ENCODE results near the gene CNOT3.
"Not testable (repeated sequence)": the region's sequence is repeated elsewhere in the genome, so short reads cannot be mapped to it uniquely, and the experiment has no call there.

The CNOT3 gene

GRCh38 chr19:54171736-54172431 is 34.3 kb downstream of the CNOT3 start:
- DNase-seq (ENCODE audit: low spot score) = not testable (repeated sequence)

GRCh38 chr19:54172471-54173358 is 35.2 kb downstream of the CNOT3 start, which contains the start of gene TMC4:
TMC4 (minus strand) TSS chr19:54173160; CDS start chr19:54173117, 43 bp downstream.
- no peak for DNase-seq (ENCODE audit: low spot score)

- DNase-seq (ENCODE audit: low spot score) = no peak
These were observed 35.8 kb downstream of the CNOT3 start for GRCh38 chr19:54173359-54173699.

- DNase-seq (ENCODE audit: low spot score) = no peak
These were observed 36.6 kb downstream of the CNOT3 start for GRCh38 chr19:54173951-54174834.

- no peak for DNase-seq (ENCODE audit: low spot score)
These were observed 41.2 kb downstream of the CNOT3 start for GRCh38 chr19:54178581-54179261.

GRCh38 chr19:54179262-54179852 is 41.8 kb downstream of the CNOT3 start:
- no peak for DNase-seq (ENCODE audit: low spot score)

- DNase-seq (ENCODE audit: low spot score) = no peak
These were observed 42.4 kb downstream of the CNOT3 start for GRCh38 chr19:54179921-54180461.

GRCh38 chr19:54180691-54181091 is 43.1 kb downstream of the CNOT3 start:
- DNase-seq (ENCODE audit: low spot score) = no peak

GRCh38 chr19:54181894-54182293 is 44.3 kb downstream of the CNOT3 start:
- not testable (repeated sequence) for DNase-seq (ENCODE audit: low spot score)

GRCh38 chr19:54183431-54183830 is 45.9 kb downstream of the CNOT3 start:
- DNase-seq (ENCODE audit: low spot score) = no peak

GRCh38 chr19:54186351-54186750 is 48.8 kb downstream of the CNOT3 start:
- no peak for DNase-seq (ENCODE audit: low spot score)

- no peak for DNase-seq (ENCODE audit: low spot score)
These were observed 49.4 kb downstream of the CNOT3 start for GRCh38 chr19:54186934-54187381.

- no peak for DNase-seq (ENCODE audit: low spot score)
These were observed 50.8 kb downstream of the CNOT3 start for GRCh38 chr19:54188215-54188871.

- DNase-seq (ENCODE audit: low spot score) = no peak
These were observed 51.7 kb downstream of the CNOT3 start, which contains the start of gene MBOAT7 for GRCh38 chr19:54189145-54189734. MBOAT7 (minus strand) TSS chr19:54189580; CDS start chr19:54188508, 1,072 bp downstream.

- DNase-seq (ENCODE audit: low spot score) = peak; percentile 100
These were observed 52.4 kb downstream of the CNOT3 start for GRCh38 chr19:54189735-54190502.

- peak; percentile 94 for DNase-seq (ENCODE audit: low spot score)
These were observed 53.0 kb downstream of the CNOT3 start for GRCh38 chr19:54190503-54191010.

- no peak for DNase-seq (ENCODE audit: low spot score)
These were observed 53.6 kb downstream of the CNOT3 start, which contains the start of gene TSEN34 for GRCh38 chr19:54191011-54191810. TSEN34 (plus strand) TSS chr19:54191308; CDS start chr19:54191365, 57 bp downstream.

Data from COLO829 (cell line).